Activated naive CD8-positive, alpha-beta T cell (primary cell): Measurements from ENCODE around the gene ZNF844.

ENCODE experiments used
- H3K27ac Mint-ChIP-seq: one replicate; pipeline ENCODE4 v1.8.0; 2021; ENCODE audit warnings: mixed read lengths
- H3K27me3 Mint-ChIP-seq: one replicate; pipeline ENCODE4 v1.8.0; 2021; ENCODE audit warnings: mixed read lengths
- H3K36me3 Mint-ChIP-seq: one replicate; pipeline ENCODE4 v1.8.0; 2021; ENCODE audit warnings: mixed read lengths
- H3K4me1 Mint-ChIP-seq: one replicate; pipeline ENCODE4 v1.8.0; 2021; ENCODE audit warnings: low read depth, mixed read lengths
- H3K4me3 Mint-ChIP-seq: one replicate; pipeline ENCODE4 v1.8.0; 2021; ENCODE audit warnings: mild to moderate bottlenecking, mixed read lengths
- H3K9me3 Mint-ChIP-seq: one replicate; pipeline ENCODE4 v1.8.0; 2021; ENCODE audit warnings: low read depth, mixed read lengths

Gene ZNF844

GRCh38 chr19:12064590-12065538 is at the start of gene ZNF844:
Gene ZNF844, plus strand, starts transcription at chr19:12064731. Its CDS starts 143 bp downstream, at chr19:12064874.
- Mint-ChIP-seq H3K4me3 (peak within 1 kb of the TSS; percentile 85), H3K27me3 (no peaks in the 10 kb centered on the region), H3K27ac (peak within 1 kb of the TSS; percentile 70), H3K4me1 (peaks cover 8% of the 10 kb centered on the region), H3K36me3 (peaks cover 7% of the 10 kb centered on the region), H3K9me3 (no peaks in the 10 kb centered on the region)

GRCh38 chr19:12015015-12015752 is 49.3 kb upstream of the ZNF844 start:
- Mint-ChIP-seq H3K27me3 (no peaks in the 10 kb centered on the region), H3K9me3 (peaks cover 21% of the 10 kb centered on the region), H3K27ac (no peak overlapping the region), H3K36me3 (peaks cover 48% of the 10 kb centered on the region), H3K4me1 (no peaks in the 10 kb centered on the region), H3K4me3 (no peak overlapping the region)

GRCh38 chr19:12015753-12016116 is 48.8 kb upstream of the ZNF844 start:
- H3K27me3 Mint-ChIP-seq = no peaks in the 10 kb centered on the region
- H3K4me3 Mint-ChIP-seq = no peak overlapping the region
- H3K4me1 Mint-ChIP-seq = no peaks in the 10 kb centered on the region
- peaks cover 21% of the 10 kb centered on the region for H3K9me3 Mint-ChIP-seq
- H3K36me3 Mint-ChIP-seq = peaks cover 48% of the 10 kb centered on the region
- H3K27ac Mint-ChIP-seq = no peak overlapping the region

- Mint-ChIP-seq H3K9me3 (no peaks in the 10 kb centered on the region), H3K4me3 (peak overlapping the region; percentile 64), H3K27ac (no peak overlapping the region)
Observed at GRCh38 chr19:12034198-12034597, 30.3 kb upstream of the ZNF844 start.

GRCh38 chr19:12034620-12035019 is 29.9 kb upstream of the ZNF844 start:
- H3K36me3 Mint-ChIP-seq = no peaks in the 10 kb centered on the region
- H3K4me3 Mint-ChIP-seq = peak overlapping the region; percentile 64
- H3K27ac Mint-ChIP-seq = no peak overlapping the region
- H3K9me3 Mint-ChIP-seq = no peaks in the 10 kb centered on the region
- H3K4me1 Mint-ChIP-seq = peaks cover 16% of the 10 kb centered on the region
- H3K27me3 Mint-ChIP-seq = no peaks in the 10 kb centered on the region

More at GRCh38 chr19:12034198-12034597, 30.3 kb upstream of the ZNF844 start:
- no peaks in the 10 kb centered on the region for H3K36me3 Mint-ChIP-seq
- H3K27me3 Mint-ChIP-seq = no peaks in the 10 kb centered on the region
- H3K4me1 Mint-ChIP-seq = peaks cover 16% of the 10 kb centered on the region

GRCh38 chr19:12035220-12036172 is 29.0 kb upstream of the ZNF844 start, which contains the start of gene ZNF433:
Gene ZNF433, minus strand, starts transcription at chr19:12035679. Its CDS starts 140 bp downstream, at chr19:12035539.
- peak within 1 kb of the TSS; percentile 91 for H3K4me3 Mint-ChIP-seq
- H3K36me3 Mint-ChIP-seq = no peaks in the 10 kb centered on the region
- H3K4me1 Mint-ChIP-seq = peaks cover 16% of the 10 kb centered on the region
- H3K27me3 Mint-ChIP-seq = no peaks in the 10 kb centered on the region
- no peaks in the 10 kb centered on the region for H3K9me3 Mint-ChIP-seq
- peak within 1 kb of the TSS; percentile 41 for H3K27ac Mint-ChIP-seq

- H3K27ac Mint-ChIP-seq = no peak overlapping the region
Observed at GRCh38 chr19:12042893-12043292, 21.6 kb upstream of the ZNF844 start.

GRCh38 chr19:12043752-12044422 is 20.6 kb upstream of the ZNF844 start:
- Mint-ChIP-seq H3K27me3 (no peaks in the 10 kb centered on the region), H3K9me3 (peaks cover 13% of the 10 kb centered on the region), H3K36me3 (peaks cover 29% of the 10 kb centered on the region), H3K4me1 (no peaks in the 10 kb centered on the region), H3K27ac (no peak overlapping the region), H3K4me3 (no peak overlapping the region)

More at GRCh38 chr19:12042893-12043292, 21.6 kb upstream of the ZNF844 start:
- no peak overlapping the region for H3K4me3 Mint-ChIP-seq
- H3K9me3 Mint-ChIP-seq = peaks cover 13% of the 10 kb centered on the region
- H3K4me1 Mint-ChIP-seq = no peaks in the 10 kb centered on the region
- no peaks in the 10 kb centered on the region for H3K27me3 Mint-ChIP-seq
- H3K36me3 Mint-ChIP-seq = peaks cover 29% of the 10 kb centered on the region

GRCh38 chr19:12047868-12048267 is 16.7 kb upstream of the ZNF844 start:
- H3K36me3 Mint-ChIP-seq = peaks cover 23% of the 10 kb centered on the region
- no peak overlapping the region for H3K4me3 Mint-ChIP-seq
- peaks cover 7% of the 10 kb centered on the region for H3K4me1 Mint-ChIP-seq
- peaks cover 2% of the 10 kb centered on the region for H3K27me3 Mint-ChIP-seq
- peaks cover 13% of the 10 kb centered on the region for H3K9me3 Mint-ChIP-seq
- H3K27ac Mint-ChIP-seq = no peak overlapping the region

GRCh38 chr19:12052091-12052496 is 12.4 kb upstream of the ZNF844 start:
- Mint-ChIP-seq H3K27me3 (peaks cover 5% of the 10 kb centered on the region), H3K27ac (peak overlapping the region; percentile 37)

GRCh38 chr19:12052497-12053169 is 11.9 kb upstream of the ZNF844 start, which contains the start of gene ZNF878:
Gene ZNF878, minus strand, starts transcription at chr19:12052961. Its CDS starts 160 bp downstream, at chr19:12052801.
- Mint-ChIP-seq H3K27ac (peak within 1 kb of the TSS; percentile 37), H3K9me3 (no peaks in the 10 kb centered on the region), H3K27me3 (peaks cover 5% of the 10 kb centered on the region), H3K4me3 (peak within 1 kb of the TSS; percentile 88), H3K4me1 (peaks cover 12% of the 10 kb centered on the region), H3K36me3 (no peaks in the 10 kb centered on the region)

More at GRCh38 chr19:12052091-12052496, 12.4 kb upstream of the ZNF844 start:
- H3K36me3 Mint-ChIP-seq = no peaks in the 10 kb centered on the region
- peaks cover 12% of the 10 kb centered on the region for H3K4me1 Mint-ChIP-seq
- peak overlapping the region; percentile 88 for H3K4me3 Mint-ChIP-seq
- no peaks in the 10 kb centered on the region for H3K9me3 Mint-ChIP-seq

GRCh38 chr19:12055784-12056183 is 8.7 kb upstream of the ZNF844 start:
- Mint-ChIP-seq H3K27ac (no peak overlapping the region), H3K36me3 (no peaks in the 10 kb centered on the region), H3K9me3 (no peaks in the 10 kb centered on the region), H3K4me3 (no peak overlapping the region), H3K27me3 (peaks cover 5% of the 10 kb centered on the region), H3K4me1 (peaks cover 16% of the 10 kb centered on the region)

- Mint-ChIP-seq H3K4me3 (no peak overlapping the region), H3K9me3 (peaks cover 31% of the 10 kb centered on the region), H3K27ac (no peak overlapping the region), H3K27me3 (no peaks in the 10 kb centered on the region), H3K36me3 (peaks cover 47% of the 10 kb centered on the region), H3K4me1 (no peaks in the 10 kb centered on the region)
Observed at GRCh38 chr19:12075538-12076139, 11.1 kb downstream of the ZNF844 start.
